ENCODE results near the gene RAMP1.

The RAMP1 gene

DNA sequence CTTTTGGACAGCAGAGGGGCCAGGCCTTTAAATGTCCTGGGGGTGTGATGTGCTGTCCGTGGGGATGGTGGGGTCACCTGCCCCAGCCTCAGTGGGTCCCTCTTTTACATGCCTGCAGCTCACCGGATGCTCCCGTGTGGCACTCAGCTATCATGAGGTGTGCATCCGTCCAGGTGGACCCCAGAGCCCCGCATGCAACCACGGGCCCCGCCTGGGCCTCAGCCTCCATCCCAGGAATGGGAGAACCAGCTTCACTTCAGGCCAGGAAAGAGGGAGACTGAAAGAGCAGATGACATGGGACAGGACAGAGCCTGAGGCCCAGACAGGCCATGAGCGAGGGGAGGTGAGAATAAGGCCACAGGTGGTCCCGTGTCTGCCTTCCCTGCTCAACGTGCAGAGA lies 37.5 kb downstream of the RAMP1 start:
- no peak for FAIRE-seq

DNA sequence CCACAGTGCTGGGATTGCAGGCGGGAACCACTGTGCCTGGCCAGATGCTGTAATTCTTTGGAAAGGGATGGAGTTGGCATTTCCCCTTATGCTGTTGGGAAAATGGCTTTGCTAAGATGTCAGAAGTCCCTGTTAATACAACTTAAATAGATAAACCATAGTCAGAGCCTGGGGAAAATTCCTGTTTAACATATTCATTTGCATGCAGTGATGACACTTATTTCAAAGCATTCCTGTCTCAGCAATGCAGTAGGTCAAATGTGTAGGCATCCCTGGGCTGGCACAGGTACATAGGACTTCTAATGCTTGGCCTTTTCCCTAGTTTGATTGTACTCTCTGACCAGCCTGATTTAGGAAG lies 38.6 kb downstream of the RAMP1 start:
- FAIRE-seq, result no peak

DNA sequence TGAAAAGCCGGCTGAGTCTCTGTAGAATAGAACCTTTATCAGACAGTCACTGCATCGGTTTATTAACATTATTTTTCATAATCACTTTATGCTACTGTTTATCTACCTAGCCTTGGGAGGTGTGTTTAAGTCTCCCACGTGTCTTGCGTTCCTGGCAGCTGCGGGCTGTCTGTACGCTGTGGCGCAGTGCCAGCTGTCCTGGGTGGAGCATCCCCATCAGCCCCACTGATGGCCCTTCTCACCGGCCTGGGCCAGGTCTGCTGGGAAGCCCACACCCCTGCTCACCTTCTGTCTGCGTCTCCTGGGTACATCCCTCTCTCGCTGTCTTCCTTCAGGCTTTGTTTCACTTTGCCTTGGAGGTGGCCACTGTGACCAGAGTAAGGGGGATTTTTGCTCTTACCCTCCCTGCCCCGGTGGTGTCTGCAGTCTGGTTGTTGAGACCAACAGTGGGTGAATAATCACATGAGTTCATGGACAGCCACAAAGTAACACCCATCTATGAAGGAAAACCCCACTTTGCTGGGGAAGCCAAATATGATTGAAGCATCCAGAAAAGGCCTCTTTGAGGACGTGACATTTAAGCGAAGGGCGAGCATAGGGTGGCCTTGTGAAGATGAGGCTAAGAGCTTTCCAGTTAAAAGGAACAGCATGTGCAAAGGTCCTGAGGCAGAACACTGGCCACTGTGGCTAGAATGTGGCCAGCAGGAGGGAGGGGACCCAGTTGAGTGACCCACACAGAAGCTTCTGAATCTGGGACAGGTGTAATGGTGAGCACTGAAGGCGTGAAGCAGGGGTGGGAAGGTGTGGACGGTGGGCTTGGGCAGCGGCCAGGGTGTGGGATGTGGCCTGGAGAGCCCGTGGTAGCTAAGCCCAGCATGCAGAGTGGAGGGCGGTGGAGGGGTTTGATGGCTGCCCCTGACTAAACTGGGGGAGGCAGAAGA lies 41.7 kb downstream of the RAMP1 start:
- FAIRE-seq, result no peak

DNA sequence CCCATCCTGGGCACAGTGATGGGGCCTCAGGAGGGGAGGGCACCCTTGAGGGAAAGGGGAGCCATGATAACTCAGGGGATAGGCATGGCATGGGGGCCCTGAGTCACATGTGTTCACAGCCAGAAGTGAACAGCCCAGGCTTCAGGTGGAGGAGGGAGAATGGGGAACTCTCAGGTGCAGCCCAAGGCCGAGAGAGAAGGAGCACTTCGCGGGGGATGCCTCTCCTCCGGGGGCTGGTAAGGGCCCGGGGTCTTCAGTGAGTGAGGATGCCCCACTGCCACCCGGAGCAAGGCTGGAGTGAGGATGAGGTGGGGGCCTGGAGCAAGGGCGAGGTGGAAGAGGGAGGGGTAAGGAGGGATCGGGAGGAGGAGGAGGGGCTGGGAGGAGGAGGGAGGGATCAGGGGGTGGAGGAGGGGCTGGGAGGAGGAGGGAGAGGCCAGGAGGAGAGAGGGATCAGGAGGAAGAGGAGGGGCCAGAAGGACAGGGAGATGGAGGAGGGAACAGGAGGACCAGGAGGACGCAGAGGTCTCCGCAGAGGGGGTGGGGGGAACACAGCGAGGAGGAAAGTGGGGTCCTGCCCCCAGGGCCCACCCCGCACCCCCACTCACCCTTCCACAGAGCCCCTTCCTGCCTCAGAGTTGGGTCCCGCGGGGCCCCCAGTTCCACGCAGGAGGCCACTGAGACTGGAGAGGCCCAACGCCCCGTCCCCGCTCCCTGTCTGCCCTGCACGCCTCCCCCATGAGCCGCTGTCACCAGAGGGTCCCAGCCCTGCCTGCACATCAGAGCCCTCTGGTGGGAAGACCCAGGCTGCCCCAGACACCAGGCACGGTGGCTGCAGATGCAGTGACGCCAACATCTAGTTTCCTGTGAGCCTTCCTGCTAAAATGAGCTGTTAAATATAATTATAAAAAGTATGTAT lies 42.8 kb downstream of the RAMP1 start:
- FAIRE-seq, result no peak

DNA sequence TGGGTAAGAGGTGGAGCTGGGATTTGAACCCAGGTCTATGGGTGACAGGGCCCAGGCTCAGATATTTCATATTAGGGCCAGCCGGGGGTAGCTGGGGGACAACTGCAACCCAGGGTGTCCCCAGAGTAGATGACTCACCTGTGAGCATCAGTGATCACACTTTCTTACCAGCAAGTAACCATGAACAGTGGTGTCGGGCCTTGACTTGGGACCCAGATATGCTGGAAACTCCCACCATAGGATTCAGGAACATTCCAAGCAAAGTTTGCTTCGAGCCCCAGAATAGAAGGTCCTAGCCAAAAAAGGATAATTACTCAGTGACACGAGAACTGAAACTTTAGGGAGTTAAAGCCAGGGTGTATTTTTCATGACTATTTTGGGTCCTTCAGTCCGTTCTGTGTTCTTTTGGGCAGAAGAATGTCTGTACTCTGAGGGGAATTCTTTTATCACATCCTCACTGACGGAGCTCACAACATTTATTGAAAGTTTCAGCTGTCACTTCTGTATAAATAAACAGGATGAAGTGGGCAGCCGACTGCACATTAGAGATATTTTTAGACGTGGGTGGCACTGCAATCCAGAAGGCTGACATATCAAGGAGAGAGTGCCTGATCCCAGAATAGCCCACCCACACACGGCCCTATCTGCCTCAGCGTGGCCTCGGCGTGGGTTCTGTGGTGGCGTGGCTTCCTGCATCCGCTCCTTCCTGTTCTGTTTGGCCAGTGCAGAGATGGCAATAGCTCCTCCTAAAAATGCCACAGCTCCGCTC lies 45.6 kb downstream of the RAMP1 start:
- FAIRE-seq, result no peak

DNA sequence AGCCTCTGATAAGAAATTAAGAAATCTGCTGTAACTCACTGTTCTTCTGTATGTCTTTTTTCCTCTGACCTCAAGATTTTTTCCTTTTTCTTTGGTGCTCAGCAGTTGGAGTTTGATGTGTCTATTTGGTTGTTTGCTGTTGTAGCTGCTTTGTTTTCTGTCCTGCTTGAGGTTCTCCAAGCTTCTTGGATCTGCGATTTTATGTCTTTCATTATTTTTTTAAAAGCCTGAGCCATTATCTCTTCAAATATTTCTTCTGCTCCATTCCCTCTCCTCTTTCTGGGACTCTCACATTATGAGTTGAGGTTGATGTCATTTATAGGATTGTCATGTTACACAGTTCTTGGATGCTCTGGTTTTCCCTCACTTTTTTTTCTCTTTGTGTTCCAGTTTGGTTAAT lies 47.7 kb downstream of the RAMP1 start:
- FAIRE-seq, result no peak

DNA sequence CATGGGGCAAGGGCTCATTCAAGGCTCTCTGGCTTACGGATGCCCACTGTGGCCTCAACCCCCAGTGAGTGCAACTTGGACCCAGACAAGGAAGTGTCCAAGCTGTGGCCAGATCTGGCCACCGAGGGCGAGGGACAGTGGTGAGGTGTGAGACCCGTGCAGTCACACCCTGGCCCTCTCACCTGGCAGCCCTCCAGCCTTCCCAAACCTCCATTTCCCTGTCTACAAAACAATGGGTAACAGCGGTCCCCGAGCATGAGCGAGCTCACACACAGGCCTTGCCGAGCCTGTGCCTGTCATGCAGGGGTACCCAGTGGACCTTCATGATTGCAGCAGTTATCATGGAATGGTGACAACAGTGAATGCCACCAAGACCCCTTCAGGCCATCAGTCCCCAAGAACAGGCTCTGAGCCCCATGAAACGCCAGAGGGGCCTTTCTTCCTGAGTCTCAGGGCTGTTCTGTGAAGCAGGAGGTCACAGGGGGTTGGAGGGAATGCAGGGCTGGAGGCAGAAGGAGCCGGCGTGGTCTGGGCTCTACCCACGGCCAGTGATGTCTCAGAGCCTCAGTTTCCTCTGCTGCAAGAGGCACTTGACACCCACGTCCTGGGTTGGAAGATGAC lies 49.8 kb downstream of the RAMP1 start:
- no peak for FAIRE-seq

DNA sequence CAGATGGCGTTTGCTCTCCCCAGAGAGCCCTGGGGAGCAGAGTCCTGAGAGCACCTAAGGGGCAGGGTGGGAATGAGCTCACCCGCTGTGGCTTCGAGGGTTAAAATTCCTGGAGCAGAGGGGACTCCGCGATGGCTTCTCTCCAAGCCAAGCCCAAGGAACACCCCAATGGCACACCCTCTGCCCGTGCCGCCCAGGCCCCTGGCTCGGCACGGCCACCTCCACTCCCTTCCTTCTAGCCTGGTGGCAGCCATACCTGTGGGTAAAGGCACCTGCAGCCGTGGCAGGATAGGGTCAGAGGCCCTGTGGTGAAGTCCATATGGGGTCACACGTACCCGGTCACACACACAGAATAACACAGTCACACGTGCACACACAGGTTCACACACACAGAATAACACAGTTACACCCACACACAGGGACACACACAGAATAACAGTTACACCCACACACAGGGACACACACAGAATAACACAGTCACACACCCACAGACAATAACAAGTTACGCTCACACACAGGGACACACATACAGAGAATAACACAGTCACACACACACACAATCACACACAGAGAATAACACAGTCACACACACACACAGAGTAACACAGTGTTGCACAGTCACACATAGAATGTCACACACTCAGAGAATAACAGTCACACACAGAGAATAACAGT lies 50.5 kb downstream of the RAMP1 start:
- no peak for FAIRE-seq

DNA sequence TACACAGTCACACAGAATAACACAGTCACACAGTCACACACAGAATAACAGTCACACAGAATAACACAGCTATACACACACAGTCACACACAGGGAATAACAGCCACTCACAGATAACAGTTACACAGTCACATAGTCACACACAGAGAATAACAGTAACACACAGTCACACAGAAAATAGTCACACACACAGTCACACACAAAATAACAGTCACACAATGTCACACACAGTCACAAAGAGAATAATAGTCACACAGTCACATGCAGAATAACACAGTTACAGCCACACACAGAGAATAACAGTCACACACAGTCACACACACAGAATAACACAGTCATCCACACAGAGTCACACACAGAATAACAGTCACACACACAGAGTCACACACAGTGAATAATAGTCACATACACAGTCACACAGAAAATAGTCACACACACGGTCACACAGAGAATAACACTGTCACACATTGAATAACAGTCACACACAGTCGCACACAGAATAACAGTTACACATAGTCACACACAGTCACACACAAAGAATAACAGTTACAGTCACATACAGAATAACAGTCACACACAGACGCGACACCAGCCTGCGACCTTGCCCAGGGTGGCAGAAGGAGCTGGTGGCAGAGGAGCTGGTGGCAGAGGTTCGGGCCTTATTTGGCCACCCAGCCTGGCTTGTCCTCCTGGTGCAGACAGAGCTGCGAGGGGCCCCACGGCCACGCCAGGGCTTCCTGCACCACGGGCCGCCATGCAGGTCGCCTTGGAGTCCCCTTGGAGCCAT lies 51.3 kb downstream of the RAMP1 start:
- no peak for FAIRE-seq

DNA sequence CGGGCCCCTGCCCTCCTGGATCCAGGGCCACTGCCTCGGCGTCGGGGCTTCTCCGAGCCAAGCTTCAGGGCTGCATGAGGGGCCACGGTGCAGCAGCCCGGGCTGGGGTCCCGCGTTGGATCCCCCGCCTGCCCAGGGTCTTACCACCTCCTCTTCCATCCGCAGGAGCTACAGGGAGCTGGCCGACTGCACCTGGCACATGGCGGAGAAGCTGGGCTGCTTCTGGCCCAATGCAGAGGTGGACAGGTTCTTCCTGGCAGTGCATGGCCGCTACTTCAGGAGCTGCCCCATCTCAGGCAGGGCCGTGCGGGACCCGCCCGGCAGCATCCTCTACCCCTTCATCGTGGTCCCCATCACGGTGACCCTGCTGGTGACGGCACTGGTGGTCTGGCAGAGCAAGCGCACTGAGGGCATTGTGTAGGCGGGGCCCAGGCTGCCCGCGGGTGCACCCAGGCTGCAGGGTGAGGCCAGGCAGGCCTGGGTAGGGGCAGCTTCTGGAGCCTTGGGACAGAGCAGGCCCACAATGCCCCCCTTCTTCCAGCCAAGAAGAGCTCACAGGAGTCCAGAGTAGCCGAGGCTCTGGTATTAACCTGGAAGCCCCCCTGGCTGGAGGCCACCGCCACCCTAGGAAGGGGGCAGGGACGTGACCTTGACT lies 52.1 kb downstream of the RAMP1 start:
- no peak for FAIRE-seq

DNA sequence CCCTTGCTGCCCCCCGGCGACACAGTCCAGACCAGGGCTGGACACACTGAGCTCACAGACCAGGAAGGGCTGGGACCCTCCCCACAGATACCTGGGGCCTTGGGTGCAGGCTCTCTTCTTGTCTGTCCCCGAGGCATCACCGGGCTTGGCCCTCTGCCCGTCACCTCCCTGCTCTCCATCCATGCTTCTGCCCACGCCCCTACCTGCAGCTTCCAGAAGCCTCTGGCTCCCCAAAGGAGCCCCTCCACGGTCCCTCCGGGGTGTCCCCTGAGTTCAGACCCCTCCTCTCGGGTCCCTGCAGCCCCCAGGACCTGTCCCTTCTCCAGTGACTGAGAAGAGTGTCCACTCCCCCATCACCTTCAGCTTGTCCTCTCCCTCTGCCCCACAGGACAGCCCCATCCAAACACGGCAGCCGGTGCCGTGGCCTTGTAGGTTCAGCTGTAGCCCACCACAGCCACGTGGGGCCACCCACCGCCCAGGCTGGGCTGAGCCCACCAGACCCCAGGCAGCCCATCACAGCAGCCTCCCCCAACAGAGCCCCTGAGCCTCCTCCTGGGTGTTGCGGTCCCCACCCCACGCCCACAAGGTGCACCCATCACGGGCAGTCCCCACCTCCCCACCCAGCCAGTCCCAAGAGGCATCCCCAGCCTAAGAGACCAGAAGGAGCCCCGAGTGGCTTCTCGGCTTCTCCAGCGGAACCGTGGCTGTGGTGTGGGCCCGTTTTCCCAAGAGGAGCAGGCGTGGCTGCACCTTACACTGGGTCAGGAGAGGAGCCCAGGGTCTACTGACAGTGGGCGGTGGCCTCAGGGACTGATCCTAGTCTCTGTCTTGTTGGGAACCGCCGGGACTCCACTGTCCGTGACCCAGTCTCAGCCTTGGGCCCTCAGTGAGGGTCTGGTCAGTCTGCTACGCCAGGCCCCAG lies 53.1 kb downstream of the RAMP1 start:
- FAIRE-seq, result no peak

DNA sequence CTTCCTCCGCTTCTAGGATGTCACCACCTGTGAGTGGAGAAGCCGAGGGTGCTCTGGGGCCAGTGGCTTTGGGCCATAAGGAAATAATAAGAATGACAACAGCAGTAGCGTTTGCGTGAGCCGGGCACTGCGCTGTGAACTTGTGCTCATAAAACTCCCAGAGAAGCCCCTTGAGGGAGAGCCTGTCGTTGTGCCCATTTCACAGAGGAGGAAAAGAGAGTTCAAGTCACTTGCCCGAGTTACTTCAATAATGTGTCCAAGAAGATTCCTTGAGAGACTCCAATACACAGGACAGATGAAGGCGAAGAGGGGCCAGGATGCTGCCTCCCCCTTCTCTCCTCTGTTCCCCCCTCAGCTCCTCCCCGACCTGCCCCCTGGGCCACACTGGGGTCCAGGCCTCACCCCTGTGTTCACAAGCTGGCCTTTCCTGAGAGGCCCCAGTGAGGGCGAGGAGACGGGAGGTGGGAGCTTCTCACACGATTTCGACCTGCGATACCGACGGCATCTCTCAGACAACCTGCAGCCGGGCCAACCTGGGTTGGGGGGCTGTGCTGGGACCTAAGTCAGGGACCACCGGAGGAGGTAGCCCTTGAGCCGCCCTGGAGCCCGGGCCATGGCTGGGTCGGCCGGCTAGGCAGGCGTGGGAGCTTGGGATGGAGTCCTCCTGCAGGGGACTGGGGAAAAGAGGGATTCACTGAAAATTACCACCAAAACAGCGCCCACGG lies 53.9 kb downstream of the RAMP1 start:
- no peak for FAIRE-seq

DNA sequence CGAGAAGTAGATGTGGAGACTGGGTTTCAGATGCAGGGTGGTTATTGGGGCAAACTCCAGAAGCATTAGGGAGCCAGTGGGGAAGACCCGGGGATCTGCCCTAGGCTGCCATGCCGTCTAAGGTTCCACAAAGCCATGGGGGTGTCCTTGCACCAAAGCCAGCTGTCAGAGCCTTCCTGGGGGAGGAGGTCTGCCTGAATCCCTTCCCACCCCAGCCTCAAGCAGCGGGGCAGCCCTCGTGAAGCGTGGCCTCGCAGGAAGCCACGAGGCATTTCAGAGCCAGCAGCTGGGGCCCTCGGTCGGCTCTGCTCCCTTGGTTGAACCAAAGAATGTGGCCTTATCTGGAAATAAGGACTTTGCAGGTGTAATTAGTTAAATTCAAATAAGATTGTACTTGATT lies 56.2 kb downstream of the RAMP1 start:
- no peak for FAIRE-seq

DNA sequence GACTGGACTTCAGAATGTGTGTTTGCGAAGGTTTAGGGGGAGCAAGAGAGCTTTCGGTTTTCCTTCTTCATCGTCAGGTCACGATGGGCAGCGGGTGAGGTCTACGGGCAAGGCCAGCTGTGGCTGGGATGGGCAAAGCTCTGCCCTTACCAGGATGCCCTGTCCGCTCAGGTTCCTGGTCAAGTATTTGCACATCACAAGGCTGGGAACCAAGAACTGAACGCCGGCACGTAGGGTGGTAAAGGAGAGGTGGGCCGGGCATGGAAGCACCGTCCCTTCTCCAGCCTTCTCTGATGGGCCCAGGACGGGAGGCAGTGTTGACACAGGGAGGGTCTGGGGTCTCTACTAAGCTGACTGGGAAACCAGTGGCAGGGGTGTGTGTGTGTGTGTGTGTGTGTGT lies 56.9 kb downstream of the RAMP1 start:
- FAIRE-seq, result no peak

DNA sequence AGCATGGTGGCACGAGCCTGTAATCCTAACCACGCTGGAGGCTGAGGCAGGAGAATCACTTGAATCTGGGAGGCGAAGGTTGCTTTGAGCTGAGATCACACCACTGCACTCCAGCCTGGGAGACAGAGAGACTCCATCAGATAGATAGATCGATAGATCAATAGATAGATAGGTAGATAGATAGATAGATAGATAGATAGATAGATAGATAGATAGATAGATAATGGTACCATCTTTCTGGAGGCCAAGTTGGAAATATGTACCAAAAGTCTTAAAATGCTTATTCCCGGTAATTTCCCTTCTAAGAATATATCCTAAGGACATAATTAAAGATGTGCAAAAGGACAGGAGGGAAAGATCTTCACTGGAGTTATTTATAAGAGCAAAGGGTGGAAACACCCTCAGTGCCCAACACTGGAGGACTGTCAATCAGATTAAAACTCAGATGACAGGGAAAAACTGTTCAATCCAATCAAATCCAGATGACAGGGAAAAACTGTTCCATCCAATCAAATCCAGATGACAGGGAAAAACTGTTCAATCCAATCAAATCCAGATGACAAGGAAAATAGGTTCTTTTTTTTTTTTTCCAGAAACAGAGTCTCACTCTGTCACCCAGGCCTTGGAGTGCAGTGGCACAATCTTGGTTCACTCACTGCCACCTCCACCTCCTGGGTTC lies 58.4 kb downstream of the RAMP1 start:
- FAIRE-seq, result no peak

DNA sequence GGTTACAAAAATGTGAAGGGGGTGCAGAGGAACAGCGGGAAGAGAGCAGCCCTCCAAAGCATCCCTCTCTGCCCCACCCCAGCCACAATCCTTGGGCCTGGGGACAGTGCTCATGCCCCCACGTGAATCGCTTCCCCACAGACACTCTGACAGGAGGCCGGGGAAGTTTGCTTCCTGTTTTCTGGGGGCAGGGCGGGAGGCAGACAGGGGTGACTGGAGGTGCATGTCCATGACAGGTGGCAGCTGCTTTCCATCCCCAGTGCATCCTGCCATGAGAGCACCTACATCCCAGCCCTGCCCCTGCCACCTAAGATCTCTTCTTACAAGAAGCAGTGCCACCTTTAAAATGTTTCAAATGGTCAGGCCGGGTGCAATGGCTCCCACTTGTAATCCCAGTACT lies 60.2 kb downstream of the RAMP1 start:
- no peak for FAIRE-seq

DNA sequence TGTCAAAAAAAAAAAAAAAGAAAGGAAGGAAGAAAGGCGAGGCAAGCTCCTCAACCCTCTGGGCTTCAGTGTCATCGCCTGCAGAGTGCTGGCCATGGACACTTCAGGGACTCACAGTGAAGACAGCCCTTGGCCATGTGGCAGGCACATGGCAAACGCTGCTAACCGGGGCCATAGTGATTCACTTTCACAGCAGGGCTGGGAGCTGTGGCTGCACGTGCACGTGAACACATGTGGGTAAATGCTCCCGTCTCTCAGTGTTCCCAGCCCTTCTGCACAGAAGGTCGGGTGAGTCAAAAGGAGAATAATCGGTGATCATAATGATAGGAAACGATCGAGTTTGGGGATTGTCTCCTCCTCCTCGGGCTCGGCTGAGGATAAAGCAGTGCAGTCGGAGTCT lies 61.2 kb downstream of the RAMP1 start:
- FAIRE-seq, result no peak

DNA sequence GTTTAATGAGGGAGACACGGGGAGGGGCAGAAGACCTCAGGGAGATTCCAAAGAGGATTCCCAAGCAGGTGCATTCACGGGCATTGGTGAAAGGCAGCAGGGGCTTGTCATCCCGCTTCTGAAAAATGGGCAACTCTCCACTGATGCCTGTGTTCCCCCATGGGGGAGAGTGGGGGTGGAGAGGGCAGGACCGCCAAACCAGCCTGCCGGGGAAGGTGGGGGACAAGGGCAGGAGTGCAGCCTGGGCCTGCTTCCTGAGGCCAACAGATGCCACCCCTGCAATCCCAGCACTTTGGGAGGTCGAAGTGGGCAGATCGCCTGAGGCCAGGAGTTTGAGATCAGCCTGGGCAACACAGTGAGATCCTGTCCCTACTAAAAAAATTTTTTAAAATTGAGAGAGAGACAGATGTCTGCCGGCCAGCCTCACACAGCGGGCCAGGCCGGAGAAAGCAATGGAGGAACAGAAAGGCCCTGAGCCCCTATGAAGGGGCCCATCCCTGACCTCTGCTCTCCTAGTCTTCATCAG lies 62.6 kb downstream of the RAMP1 start:
- FAIRE-seq, result no peak
